Stimulated activated CD8-positive, alpha-beta memory T cell treated with anti-CD3 and anti-CD28 coated beads, Interleukin-4, amount 100 ng/mL, for 24 hours (primary cell): Measurements from ENCODE around the gene ZNF385B.

Experiments used
- DNase-seq: peaks from one replicate; pipeline ENCODE4 v3.0.0-alpha.2; 2020; ENCODE audit warnings: low read depth

ZNF385B gene

DNA sequence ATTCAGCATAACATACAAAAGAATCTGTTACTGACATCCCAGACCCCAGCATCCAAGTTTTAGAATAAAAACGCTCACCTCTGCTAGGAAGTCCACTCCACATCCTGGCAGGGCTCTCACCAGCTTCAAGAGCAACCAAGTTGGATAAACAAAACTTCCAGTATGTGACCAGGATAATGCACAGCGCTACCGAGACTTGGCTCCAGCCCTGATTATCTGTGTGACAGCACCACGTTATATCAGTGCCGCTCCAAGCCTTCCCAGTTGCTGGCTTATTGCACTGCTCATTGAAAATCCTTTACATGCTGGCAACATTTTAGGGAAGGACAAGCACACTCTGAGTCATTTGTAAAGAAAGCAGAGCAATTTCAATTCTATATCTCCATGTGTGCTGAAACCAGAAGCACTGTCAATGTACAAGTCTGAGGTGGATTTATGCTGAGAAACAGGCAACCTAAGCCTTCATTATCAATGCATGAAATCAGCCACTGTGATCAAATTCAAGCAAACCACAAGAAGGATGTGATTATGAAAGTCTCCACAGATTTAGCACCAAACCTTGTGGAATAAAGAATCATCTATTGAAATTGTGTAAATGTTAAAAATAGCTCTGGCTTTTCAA lies 115.7 kb downstream of the ZNF385B start:
- DNase-seq = no peak

DNA sequence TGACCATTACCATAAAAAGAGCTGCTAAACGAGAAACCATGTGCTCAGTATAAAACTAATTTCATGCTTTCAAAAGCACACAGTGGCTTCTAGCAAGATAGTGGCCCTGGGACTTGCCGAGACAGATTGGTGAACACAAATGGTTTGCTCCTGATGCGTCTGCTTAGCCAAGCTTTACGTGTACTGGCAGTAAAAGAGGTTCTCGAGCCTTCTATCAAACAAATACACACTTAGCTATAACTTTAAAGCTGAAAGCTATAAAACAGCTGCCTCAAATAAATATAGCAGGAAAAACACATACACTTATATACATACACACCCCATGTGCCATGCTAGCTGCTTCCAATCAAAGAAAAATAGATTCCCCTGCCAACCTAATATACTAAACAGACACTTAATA lies 117.0 kb downstream of the ZNF385B start:
- DNase-seq = no peak

DNA sequence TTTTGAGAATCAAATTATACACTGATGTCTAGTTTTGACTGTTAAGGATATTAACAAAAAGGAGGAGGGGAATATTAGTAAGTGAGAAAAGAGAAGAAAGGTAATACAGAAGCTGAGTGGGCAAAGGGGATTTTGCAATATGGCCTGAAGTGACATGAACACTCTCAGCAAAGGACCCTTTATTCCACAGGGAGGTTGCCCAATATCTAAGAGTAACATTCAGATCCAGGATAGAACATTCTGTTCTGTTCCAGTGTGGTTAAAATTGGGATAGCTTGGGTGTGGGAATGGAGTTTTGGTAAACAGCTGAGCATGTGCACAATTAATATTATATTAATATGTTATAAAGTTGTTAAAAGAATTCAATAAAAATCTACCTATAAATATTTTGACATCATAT lies 120.1 kb downstream of the ZNF385B start:
- no peak for DNase-seq

DNA sequence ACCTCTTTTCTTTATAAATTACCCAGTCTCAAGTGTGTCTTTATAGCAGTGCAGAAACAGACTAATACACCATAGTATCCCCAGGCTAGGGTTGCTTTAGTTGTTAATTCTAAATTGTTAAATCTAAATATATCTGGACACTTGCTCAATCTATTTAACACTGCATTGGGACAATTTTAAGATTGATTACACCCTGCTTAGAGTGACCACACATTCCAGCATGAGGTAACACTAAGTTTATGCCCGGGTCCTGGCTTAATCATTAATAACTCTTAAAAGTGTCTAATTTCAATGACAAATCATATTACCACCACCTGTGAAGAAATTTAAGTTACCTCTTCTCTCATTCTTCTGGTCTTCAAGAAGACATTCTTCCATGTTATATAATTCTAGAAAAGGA lies 131.4 kb downstream of the ZNF385B start:
- DNase-seq = no peak

DNA sequence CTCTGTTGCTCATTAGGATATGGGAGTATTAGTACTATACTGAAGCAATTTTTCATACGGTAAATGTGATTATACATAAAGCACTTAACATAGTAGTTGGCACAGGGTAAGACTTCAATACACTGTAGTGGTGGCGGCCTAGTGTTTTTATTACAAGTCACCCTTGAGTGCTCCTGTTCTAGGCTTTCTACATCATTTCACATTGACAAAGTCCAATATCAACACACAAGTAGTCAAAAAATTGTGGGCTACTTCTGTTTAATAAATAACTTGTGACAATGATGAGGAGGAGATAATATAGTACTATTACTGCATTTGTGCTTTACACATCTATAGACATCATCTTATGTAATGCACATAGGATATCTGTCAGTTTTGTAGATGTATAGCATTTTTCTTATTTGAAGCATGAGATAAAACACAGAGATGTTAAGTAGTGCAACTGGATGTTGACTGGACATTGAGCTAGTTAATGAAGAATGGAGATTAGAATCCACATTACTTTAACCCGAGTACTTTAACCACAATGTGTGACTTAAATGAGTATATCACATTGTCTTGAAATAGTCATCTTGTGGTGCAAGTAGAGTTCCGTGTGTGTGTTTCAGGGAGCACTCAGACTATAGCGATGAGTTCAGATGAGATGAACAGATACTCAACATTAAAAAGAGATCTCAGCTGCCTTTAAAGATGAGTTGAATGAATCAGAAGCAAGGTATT lies 134.8 kb downstream of the ZNF385B start:
- DNase-seq = no peak

DNA sequence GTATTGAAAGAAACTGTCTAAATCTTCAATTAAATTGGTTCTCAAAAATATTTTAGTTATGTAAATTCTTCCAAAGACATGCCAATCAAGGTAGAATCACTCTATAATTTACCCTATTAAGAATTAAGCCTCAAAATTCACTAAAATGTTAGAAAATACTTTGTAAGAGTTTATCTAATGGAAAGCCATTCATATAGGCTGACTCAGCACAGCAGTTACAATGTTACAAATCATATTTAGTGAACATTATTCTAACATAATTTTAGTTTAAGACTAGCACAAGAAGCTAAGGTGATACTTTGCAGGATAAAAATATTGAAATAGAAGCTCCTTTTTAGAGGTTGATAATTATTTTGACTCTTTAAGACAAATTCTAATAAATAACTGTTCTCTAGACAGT lies 137.0 kb downstream of the ZNF385B start:
- DNase-seq = no peak

DNA sequence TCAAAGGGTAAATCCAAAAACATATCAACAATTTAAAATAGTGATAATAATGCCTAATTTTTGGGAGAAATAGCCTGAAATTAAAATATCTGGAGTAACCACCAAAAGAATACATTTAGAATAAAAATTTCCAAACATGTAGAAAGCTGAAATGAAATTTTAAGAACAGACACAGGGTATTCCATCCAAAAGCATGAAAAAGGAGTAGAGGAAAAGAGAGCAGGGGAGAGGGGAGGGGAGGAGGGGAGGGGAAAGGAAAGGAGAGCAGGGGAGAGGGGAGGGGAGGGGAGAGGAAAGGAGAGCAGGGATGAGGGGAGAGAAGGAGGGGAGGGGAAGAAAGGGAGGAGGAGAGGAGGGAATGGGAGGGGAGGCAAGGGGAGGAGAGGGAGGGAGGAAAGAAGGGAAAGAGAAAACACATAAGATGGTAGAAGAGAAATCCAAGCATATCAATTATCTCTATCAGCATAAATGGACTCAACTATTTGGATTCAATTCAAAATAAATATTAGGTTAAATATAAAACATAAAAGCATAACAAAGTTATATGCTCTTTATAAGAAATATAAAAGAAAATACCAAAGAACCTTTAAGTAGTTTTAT lies 141.1 kb downstream of the ZNF385B start:
- DNase-seq = no peak

DNA sequence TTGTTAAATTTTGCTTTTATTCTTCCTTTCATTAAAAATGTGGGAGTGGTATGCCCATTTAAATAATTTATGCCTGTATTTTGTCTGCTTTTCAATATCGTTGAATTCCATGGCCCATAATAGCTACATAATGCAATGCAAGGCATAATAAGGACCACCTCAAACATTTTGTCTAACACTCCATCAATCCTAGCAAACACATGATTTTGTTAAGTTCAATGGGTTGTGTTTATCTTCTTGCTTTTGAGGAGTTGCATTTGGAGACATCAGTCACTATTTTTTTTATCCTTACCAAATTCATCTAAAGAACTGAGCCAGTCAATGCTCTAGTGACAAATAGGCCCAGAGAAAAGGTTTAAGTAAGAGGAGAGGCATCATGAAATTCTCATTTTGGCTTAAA lies 145.5 kb downstream of the ZNF385B start:
- no peak for DNase-seq

DNA sequence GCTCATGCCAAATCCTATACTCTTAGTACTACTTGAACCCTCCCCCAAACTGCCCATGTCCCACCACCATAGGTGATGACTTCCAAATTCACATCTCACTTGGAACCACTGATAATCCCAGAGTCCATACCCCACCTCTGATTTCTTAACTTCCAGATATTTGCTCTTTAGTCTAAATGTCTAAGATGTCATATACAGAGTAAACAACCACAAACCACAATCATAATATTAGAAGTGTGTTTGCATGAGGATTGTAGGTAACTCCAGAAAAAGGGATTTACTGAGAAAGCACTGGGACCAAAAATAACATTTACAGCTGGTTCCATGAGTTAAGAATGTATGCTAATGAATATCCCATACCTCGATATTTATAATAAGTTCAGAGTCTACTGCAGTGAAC lies 146.2 kb downstream of the ZNF385B start:
- DNase-seq = no peak

DNA sequence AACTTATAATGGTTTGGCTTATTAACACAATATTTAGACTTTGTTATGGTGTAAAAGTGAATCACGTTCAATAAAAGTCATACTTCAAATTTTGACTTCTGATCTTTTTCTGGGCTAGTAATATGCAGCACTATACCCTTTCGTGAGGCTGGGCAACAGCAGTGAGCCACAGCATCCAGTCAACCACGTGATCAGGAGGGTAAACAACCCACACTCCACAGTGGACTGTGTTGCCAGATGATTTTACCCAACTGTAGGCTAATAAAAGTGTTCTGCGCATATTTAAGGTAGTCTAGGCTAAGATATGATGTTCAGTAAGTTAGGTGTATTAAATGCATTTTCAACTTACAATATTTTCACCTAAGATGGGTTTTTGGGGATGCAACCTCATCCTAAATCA lies 148.6 kb downstream of the ZNF385B start:
- no peak for DNase-seq

DNA sequence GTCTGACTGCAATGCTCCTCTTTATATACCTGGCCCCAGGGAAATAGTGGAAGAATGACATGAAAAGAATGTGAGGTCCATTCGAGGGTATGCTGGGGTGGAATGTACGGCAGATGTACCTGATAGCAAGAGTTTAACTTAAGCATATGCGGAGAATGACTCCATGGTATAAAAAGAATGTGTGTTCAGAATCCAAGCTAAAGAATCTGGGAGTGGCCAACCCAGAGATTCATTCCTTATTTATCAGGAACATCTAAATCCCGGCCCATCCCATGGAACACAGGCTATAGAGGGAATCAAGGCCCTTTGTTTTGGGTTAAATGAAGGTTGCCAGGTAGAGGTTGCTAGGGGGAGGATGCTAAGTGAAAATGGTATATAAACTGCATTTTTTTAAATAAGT lies 150.0 kb downstream of the ZNF385B start:
- DNase-seq = no peak

DNA sequence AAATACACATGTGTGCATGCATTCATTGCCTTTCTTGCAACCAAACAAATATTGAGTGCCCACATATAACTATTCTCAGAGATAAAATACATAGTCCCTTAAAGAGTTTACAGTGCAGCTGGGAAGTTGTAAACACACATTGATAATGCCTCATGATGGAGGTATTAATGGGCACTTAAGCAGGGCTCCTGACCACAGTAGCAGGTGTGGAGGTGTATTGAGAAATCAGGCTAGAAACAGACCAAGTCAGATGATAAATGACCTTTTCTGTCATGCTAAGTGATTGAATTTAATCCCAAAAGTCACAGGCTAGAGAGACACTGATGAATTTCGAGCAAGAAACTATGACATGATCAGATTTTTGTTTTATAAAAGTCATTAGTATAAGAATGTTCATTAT lies 157.7 kb downstream of the ZNF385B start:
- no peak for DNase-seq

DNA sequence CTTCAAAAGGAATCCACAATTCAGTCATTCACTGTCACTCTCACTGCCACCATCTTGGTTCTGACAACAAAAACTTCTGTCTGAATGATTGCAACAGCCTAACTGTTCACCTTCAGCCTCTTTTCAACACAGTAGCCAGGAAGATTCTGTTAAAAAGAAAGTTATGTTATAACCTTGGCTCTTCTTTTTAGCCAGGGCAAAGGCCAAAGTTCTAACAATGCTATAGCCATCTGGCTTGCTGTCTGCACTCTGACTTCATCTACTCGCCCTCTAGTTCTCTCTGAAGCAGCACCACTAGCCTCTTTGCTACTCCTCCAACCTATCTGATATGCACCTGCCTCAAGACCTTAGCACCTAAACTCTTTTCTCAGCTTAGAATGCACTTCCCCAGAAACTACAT lies 158.5 kb downstream of the ZNF385B start:
- DNase-seq = no peak

DNA sequence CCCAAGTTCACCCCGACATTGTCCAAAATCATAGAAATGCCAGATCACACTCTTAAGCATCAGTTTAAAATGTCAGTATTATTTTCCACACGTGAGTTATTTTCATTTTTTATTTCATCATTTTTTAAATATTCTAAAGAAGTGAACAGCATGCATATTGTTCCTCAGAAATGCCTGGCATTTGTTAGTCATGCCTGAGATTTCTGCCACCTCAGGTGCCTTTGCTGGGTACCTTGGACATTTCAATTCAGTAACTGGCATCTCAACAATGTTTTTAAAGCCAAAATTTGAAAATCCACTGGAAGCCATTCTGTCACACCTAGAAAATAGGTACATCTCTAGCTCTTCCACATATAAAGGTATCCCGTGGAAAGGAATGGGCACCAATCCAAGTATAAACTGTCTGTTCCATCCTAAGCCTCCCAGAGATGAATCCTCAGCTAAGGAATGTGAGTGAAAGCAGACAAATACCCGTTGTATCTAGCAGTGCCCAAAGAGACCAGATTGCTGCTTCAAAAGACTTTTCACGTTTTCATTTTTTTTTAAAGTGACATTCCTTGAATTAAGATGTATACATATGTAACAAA lies 159.8 kb downstream of the ZNF385B start:
- DNase-seq = no peak

DNA sequence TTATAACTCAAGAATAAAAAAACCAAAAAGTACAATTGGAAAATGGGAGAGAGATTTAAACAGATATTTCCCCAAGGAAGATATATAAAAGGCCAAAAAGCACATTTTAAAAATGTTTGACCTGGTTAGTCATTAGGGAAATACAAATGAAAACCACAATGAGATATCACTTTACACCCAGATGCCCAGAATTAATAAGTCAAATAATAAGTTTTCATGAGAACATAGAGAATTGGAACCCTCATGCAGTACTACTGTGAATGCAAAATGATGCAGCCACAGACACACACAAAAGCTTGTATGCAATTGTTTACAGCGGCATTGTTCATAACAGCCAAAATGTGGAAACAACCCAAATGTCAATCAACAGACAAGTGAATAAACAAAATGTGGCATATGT lies 165.9 kb downstream of the ZNF385B start:
- DNase-seq = no peak

DNA sequence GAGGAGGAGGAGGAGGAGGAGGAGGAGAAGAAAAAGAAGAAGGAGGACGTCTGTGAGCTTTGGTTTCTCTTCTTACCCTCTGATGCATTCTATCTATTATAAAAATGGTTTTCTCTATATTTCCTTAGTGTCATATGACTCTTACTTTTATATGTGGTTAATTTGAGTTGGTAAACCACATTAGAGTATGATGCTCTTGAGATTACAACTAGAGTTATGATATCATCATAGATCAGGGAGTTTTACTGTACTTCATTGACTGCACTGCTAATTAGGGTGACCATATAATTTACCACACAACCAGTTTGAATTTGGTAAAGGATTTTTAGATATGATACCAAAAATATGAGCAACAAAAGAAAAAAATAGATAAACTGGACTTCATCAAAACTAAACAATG lies 166.4 kb downstream of the ZNF385B start:
- DNase-seq = no peak

DNA sequence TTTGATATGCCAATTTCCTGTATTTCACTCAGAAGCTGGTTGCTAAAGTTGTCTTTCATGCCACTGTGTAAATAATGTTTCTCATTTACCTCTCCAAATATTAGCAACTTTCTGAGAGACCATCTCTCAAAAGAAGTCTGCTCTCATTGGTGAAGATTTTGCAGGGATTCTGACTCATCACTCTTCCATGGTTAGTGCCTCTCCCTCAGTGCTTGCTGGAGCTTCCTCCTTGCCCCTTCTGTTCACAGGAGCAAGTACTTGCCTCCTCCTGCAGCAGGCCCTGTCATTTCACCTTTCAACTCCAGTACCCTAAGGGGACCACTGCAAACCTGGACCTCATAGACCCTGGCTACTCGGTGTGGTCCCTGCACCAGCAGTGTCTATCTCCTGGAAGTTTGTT lies 168.8 kb downstream of the ZNF385B start:
- no peak for DNase-seq

DNA sequence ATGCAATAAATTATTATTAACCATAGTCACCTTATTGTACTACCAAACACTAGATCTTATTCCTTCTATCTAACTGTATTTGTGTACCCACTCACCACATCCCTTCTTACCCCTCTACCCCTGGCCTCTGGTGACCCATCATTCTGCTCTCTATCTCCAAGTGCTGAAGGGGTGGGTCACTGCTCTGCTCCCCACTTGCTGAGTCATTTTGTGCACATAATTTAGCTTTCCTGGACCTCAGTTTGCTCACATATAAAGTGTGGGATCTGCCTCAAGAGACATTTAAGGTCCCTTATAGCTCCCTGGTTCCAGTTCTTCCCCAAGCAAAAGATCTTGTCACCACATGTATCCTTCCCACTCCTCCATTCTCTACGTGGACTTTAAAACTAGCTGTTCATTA lies 169.4 kb downstream of the ZNF385B start:
- DNase-seq = no peak

DNA sequence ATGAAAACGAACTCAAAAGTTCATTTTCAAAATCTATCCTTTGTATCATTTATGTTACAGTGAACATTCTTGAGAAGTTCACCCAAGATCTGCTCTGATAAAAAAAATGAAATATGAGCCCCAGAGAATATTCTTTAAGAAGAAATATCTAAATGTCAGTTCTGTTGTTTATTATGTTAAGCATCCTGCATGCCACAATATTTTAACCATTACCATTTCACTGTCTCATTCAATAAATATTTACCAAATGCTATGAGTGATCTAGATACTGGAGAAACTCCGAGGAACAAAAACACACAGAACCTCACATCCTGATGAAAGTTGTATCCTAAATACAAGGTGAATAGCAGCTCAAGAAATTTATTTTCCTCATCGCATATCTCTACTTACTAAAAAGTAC lies 170.2 kb downstream of the ZNF385B start:
- DNase-seq = no peak

DNA sequence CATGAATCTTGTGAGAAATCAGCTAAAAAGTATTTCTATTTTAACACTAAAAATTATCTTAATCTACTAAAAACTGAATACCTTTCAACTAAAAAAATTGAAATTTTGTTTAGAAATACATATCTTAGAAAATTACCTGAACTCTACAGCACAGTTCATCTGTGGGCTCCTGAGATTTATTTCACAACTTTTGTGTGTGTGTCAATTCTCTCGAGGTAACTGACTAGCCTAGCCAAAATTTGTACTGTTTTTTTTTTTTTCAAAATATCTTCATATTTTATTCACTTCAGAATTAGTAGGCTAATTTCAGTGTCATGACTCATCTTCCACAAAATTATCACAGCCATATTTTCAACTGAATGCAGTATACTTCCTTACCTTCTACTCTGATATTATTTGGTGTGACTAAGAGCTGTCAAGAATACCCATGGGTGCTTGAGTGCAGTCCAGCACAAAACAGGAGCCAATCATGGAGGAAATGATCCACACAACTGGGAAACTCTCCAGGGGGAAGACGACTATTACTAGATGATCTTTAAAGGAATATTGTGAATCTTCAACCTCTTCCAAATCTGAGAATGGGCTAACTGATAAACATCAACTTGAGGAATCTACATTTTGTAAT lies 174.6 kb downstream of the ZNF385B start:
- DNase-seq = no peak

DNA sequence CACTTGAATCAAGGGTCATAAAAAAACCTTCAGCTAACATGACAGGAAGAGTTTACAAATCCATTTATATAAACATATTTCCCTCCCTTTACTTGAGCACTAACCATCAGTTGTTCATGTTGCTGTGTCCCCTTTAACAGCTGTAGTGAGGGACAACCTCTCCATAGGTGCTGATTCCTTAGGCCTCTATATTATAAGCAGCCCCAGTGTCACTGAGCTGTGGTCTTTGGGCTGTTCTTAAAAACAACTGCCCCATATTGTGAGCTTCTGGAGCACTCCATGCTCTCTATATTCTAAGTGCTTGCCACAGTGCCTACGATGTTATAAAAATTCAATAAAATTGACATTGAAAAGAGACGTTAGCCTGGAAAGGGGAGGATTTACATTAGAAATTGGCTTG lies 175.3 kb downstream of the ZNF385B start:
- DNase-seq = no peak

DNA sequence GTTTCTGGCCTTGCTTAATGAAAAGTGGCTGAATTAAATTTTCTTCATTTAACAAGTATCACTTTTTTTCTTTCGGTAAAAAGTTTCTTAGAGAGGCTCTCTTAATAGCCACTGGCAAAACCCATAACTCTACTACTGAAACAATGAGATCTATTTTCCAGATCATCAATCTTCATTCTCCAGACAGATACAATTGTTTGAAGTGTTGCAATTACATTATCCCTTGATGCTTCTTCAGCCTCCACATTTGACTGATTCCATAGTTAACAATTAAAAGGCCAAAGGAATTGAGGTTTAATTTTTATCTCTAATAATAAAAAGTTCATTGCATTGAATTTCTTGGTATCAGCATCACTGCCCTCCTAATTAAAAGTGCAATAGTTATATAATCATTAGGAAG lies 176.3 kb downstream of the ZNF385B start:
- DNase-seq = no peak

DNA sequence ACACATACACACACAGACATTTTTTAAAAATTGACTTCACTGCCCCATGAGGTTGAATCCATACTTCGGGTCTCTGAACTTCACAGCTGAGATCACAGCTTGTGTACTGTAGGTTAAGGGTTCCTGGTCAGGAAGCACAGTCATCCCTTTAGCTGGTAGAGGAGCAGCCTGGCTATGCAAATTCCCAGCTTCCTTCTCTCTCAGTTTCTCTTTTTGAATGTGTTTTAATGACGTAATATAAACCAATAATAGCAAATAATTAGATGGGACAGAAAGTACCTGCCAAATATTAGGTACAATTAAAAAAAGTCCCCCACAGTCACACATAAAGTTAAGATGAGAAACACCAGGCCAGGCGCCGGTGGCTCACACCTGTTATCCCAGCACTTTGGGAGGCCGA lies 178.7 kb downstream of the ZNF385B start:
- DNase-seq = no peak
